Tibial nerve (tissue), 4 donors: ENCODE results near the gene VWA3A.

Experiments used
- EP300 ChIP-seq, 2 donors: sonication (generic); formaldehyde crosslinking; IDR thresholded peaks; one replicate each; pipeline ENCODE4 v1.6.1; 2017; ENCODE audit warnings: antibody characterized with exemption in 2 of 2, mild to moderate bottlenecking in 1 of 2
- POLR2A ChIP-seq, 2 donors: fragments of 450-650 bp; IDR thresholded peaks; one replicate each; pipeline ENCODE4 v1.6.1; 2017; ENCODE audit warnings: antibody characterized with exemption in 2 of 2, mild to moderate bottlenecking in 2 of 2, moderate library complexity in 2 of 2
- TF ChIP-seq, protein P1 (sequence below), 5 experiments: fragments of 200-600 bp in 3 of 5; fragments of 450-650 bp in 2 of 5; sonication (generic) in 3 of 5; IDR thresholded peaks; one replicate each; pipeline ENCODE4 v1.5.1; 2016 to 2019; ENCODE audit warnings: antibody characterized with exemption in 5 of 5, mild to moderate bottlenecking in 3 of 5, moderate library complexity in 2 of 5

DNA sequence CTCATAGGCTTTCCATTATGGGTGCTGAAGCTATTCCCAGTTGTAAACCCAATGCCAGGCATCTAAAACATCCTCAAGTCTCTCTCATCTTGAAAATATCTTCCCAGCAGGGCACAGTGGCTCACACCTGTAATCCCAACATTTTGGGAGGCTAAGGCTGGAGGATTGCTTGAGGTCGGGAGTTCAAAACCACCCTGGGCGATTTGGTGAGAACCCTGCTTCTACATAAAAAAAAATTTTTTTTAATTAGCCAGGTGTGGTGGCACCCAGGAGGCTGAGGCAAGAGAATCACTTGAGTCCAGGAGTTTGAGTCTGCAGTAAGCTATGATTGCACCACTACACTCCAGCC lies 100.7 kb downstream of the VWA3A start:
- TF ChIP-seq EP300 (IDR thresholded peaks at IDR 0.05) (no peak), POLR2A (IDR thresholded peaks at IDR 0.05) (no peak)
- TF ChIP-seq, protein P1, sequence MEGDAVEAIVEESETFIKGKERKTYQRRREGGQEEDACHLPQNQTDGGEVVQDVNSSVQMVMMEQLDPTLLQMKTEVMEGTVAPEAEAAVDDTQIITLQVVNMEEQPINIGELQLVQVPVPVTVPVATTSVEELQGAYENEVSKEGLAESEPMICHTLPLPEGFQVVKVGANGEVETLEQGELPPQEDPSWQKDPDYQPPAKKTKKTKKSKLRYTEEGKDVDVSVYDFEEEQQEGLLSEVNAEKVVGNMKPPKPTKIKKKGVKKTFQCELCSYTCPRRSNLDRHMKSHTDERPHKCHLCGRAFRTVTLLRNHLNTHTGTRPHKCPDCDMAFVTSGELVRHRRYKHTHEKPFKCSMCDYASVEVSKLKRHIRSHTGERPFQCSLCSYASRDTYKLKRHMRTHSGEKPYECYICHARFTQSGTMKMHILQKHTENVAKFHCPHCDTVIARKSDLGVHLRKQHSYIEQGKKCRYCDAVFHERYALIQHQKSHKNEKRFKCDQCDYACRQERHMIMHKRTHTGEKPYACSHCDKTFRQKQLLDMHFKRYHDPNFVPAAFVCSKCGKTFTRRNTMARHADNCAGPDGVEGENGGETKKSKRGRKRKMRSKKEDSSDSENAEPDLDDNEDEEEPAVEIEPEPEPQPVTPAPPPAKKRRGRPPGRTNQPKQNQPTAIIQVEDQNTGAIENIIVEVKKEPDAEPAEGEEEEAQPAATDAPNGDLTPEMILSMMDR (IDR thresholded peaks at IDR 0.05), result no peak
